HCT116 (cell line): ENCODE measurements around the gene ABCD1.

Source experiments
- ATF3 ChIP-seq: IDR thresholded peaks from 2 replicates; pipeline ENCODE4 v1.6.1; 2012
- CTCF ChIP-seq, 3 experiments: fragments of 200-600 bp in 1 of 3; sonication (generic) in 1 of 3; IDR thresholded peaks in 2 of 3; conservative IDR thresholded peaks in 1 of 3; 2 replicates each; pipeline ENCODE4 v1.5.1; 2012 to 2017; ENCODE audit warnings: low read depth in 2 of 3, low read length in 2 of 3, antibody characterized with exemption in 1 of 3, borderline replicate concordance in 1 of 3, control low read depth in 1 of 3, mild to moderate bottlenecking in 1 of 3, mixed read lengths in 1 of 3, mixed run types in 1 of 3, moderate library complexity in 1 of 3; ENCODE audit not compliant: insufficient read depth in 1 of 3
- EZH2 ChIP-seq: fragments of 200-600 bp; sonication (generic); IDR thresholded peaks from 2 replicates; pipeline ENCODE4 v1.6.1; 2017; ENCODE audit warnings: antibody characterized with exemption, mixed run types
- EZH2phosphoT487 ChIP-seq: fragments of 200-600 bp; IDR thresholded peaks from 2 replicates; pipeline ENCODE4 v1.6.1; 2018; ENCODE audit warnings: antibody characterized with exemption, borderline replicate concordance
- FOSL1 ChIP-seq: IDR thresholded peaks from 2 replicates; pipeline ENCODE4 v1.6.1; 2012; ENCODE audit warnings: low read depth
- MAX ChIP-seq: IDR thresholded peaks from 2 replicates; pipeline ENCODE4 v1.6.1; 2012
- POLR2A ChIP-seq: IDR thresholded peaks from 2 replicates; pipeline ENCODE4 v1.7.0; 2011; ENCODE audit warnings: borderline replicate concordance; ENCODE audit not compliant: insufficient read depth, insufficient read length; ENCODE audit errors: extremely low read depth
- POLR2AphosphoS5 ChIP-seq: IDR thresholded peaks from 2 replicates; pipeline ENCODE4 v1.6.1; 2011; ENCODE audit warnings: mild to moderate bottlenecking, low read depth, low read length, moderate library complexity
- RAD21 ChIP-seq: IDR thresholded peaks from 2 replicates; pipeline ENCODE4 v1.6.1; 2012; ENCODE audit warnings: low read depth, mild to moderate bottlenecking
- REST ChIP-seq: IDR thresholded peaks from 2 replicates; pipeline ENCODE4 v1.6.1; 2012; ENCODE audit warnings: low read depth
- SIN3A ChIP-seq: IDR thresholded peaks from 2 replicates; pipeline ENCODE4 v1.6.1; 2012; ENCODE audit warnings: low read depth
- SP1 ChIP-seq: IDR thresholded peaks from 2 replicates; pipeline ENCODE4 v1.6.1; 2012; ENCODE audit warnings: low read depth
- YY1 ChIP-seq: IDR thresholded peaks from 2 replicates; pipeline ENCODE4 v1.6.1; 2011; ENCODE audit warnings: low read length, low read depth, moderate library complexity, mild to moderate bottlenecking; ENCODE audit not compliant: insufficient replicate concordance; ENCODE audit errors: extremely low read depth
- ZNF274 ChIP-seq: fragments of 200-500 bp; sonication (Bioruptor generic); IDR thresholded peaks from 2 replicates; pipeline ENCODE4 v1.6.1; 2014; ENCODE audit warnings: mild to moderate bottlenecking, low read depth, low read length, inconsistent platforms

GRCh38 chrX:153740631-153741222 is 16.1 kb downstream of the ABCD1 start:
- TF ChIP-seq EZH2 (no peak), CTCF (IDR thresholded peaks at IDR 0.05 in 2 of 3, conservative IDR thresholded peaks at IDR 0.05 in 1 of 3; ENCODE audit: borderline replicate concordance in 1 of 3, insufficient read depth in 1 of 3, low read depth in 2 of 3, low read length in 2 of 3) (no peak), POLR2A (no peak), REST (no peak), FOSL1 (no peak), ATF3 (no peak), POLR2AphosphoS5 (no peak), SIN3A (no peak), SP1 (no peak), RAD21 (no peak), ZNF274 (no peak), EZH2phosphoT487 (no peak), MAX (no peak), YY1 (no peak)
